ENCODE results near the gene PMF1. TPM values are rescaled to one million over a fixed set of nuclear protein-coding genes. Genes with fewer than 3 reads are reported as not detected.

PMF1 gene
- total RNA-seq, 1 donor from 2014 or later = 61.4 TPM

GRCh38 chr1:156285437-156285836 lies 72.6 kb downstream of the PMF1 start:
- Histone ChIP-seq H3K36me3 (peaks cover 4 to 7% of the 10 kb centered on the region in 2 donors), H3K9me3 (no peaks in the 10 kb centered on the region), H3K4me1 (peaks cover 0 to 13% of the 10 kb centered on the region in 2 donors), H3K27ac (no peak overlapping the region), H3K4me3 (no peak overlapping the region), H3K27me3 (no peaks in the 10 kb centered on the region)
- intact Hi-C loops (cut with DNase I) = no loop called here
- no peak for TF ChIP-seq CTCF (IDR thresholded peaks at IDR 0.05)
- DNase-seq (ENCODE audit: low spot score in 2 of 2) = no peak

- H3K4me1 ChIP-seq = peaks cover 0 to 11% of the 10 kb centered on the region in 2 donors
- no peak for TF ChIP-seq CTCF (IDR thresholded peaks at IDR 0.05)
- peaks cover 4 to 7% of the 10 kb centered on the region in 2 donors for H3K36me3 ChIP-seq
- no peaks in the 10 kb centered on the region for H3K27me3 ChIP-seq
- H3K9me3 ChIP-seq = no peaks in the 10 kb centered on the region
- DNase-seq (ENCODE audit: low spot score in 2 of 2) = no peak
- no peak overlapping the region for H3K4me3 ChIP-seq
- H3K27ac ChIP-seq = no peak overlapping the region
- intact Hi-C loops (cut with DNase I) = no loop called here
Measured at GRCh38 chr1:156286061-156286460, 73.3 kb downstream of the PMF1 start.

Other genes with a start within 250 kb of the PMF1 start
- gene ARHGEF2, start 234.5 kb upstream of the PMF1 start, total RNA-seq = 169 TPM
- gene SSR2, start 192.1 kb upstream of the PMF1 start, total RNA-seq = 103 TPM
- 28.7 TPM for gene UBQLN4, start 159.2 kb upstream of the PMF1 start, total RNA-seq
- gene LAMTOR2, start 158.2 kb upstream of the PMF1 start, total RNA-seq = 43.9 TPM
- gene RAB25, start 151.8 kb upstream of the PMF1 start, total RNA-seq = not detected
- gene MEX3A, start 130.5 kb upstream of the PMF1 start, total RNA-seq = 1.3 TPM
- gene LMNA, start 98.3 kb upstream of the PMF1 start, total RNA-seq = 783 TPM
- gene SEMA4A, start 59.4 kb upstream of the PMF1 start, total RNA-seq = 0.64 TPM
- gene SLC25A44, start 18.9 kb upstream of the PMF1 start, total RNA-seq = 13.5 TPM
- 19.1 TPM for gene BGLAP, start 29.2 kb downstream of the PMF1 start, total RNA-seq
- gene PAQR6, start 35.0 kb downstream of the PMF1 start, total RNA-seq = not detected
- gene SMG5, start 69.8 kb downstream of the PMF1 start, total RNA-seq = 76.5 TPM
- gene TMEM79, start 71.3 kb downstream of the PMF1 start, total RNA-seq = not detected
- 58.0 TPM for gene GLMP, start 82.7 kb downstream of the PMF1 start, total RNA-seq
- not detected for gene VHLL, start 86.3 kb downstream of the PMF1 start, total RNA-seq
- gene CCT3, start 125.3 kb downstream of the PMF1 start, total RNA-seq = 109 TPM
- gene TSACC, start 125.5 kb downstream of the PMF1 start, total RNA-seq = not detected
- not detected for gene RHBG, start 156.2 kb downstream of the PMF1 start, total RNA-seq